GM12892 (cell line): Measurements from ENCODE around the gene RTTN.
"Not testable (repeated sequence)": the region's sequence is repeated elsewhere in the genome, so short reads cannot be mapped to it uniquely, and the experiment has no call there.

Experiments used
- POLR2A ChIP-seq: IDR thresholded peaks from 2 replicates; pipeline ENCODE4 v1.6.1; 2011; ENCODE audit warnings: low read depth, low read length, control low read depth
- TAF1 ChIP-seq: IDR thresholded peaks from 2 replicates; pipeline ENCODE4 v1.6.1; 2011; ENCODE audit warnings: low read depth, mild to moderate bottlenecking, control low read depth, low read length, borderline replicate concordance

DNA sequence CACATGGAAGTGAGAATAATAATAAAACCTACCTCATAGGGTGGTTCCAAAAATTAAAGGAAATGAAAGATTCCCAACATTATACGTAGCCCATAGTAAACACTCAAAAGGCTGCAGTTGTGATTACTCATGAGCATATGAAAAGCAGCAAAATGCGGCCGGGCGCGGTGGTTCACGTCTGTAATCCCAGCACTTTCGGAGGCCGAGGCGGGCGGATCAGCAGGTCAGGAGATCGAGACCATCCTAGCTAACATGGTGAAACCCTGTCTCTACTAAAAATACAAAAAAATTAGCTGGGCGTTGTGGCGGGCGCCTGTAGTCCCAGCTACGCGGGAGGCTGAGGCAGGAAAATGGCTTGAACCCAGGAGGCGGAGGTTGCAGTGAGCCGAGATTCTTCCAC is 44.4 kb upstream of the RTTN start:
- TF ChIP-seq POLR2A, TAF1: not testable (repeated sequence)
